Measurements from ENCODE around the gene ABTB2. TPM values are rescaled to one million over a fixed set of nuclear protein-coding genes. Genes with fewer than 3 reads are reported as not detected.

The ABTB2 gene
- total RNA-seq, 4 donors from 2014 or later = 7.1 to 9.3 (median 7.7) TPM

DNA sequence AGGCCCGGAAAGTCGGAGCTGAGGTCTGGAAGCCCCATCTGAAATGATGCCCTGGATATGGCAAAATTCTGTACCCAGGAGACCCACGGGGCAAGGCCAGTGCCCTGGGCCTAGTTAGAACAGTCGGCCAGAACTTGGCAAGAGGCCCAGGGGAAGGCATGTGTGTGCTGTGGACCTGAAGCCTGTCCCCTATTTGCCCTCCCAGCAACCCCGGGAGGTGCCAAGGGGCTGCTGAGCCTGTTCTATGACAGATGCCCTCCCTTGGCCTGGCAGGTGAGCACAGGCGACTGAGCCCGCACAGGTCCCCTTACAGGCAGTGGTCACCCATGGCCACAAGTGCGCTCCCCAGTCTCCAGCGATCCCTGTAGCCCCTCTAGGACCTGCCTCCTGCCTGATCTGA is 200.6 kb downstream of the ABTB2 start:
- Histone ChIP-seq H3K27ac (no peak overlapping the region), H3K9me3 (no peaks in the 10 kb centered on the region), H3K27me3 (no peaks in the 10 kb centered on the region), H3K36me3 (peaks cover 0 to 90% (median 0%) of the 10 kb centered on the region in 3 donors), H3K4me3 (no peak overlapping the region), H3K4me1 (peaks cover 0 to 12% (median 0%) of the 10 kb centered on the region in 4 donors)
- WGBS, 2 donors = 60 to 92% methylated on average over 2 to 9 of the region's 9 CpGs
- DNase-seq (ENCODE audit: low spot score in 2 of 2) = no peak
- TF ChIP-seq CTCF (IDR thresholded peaks at IDR 0.05) (no peak), POLR2A (IDR thresholded peaks at IDR 0.05) (no peak), EP300 (IDR thresholded peaks at IDR 0.05) (no peak)

- Histone ChIP-seq H3K9me3 (no peaks in the 10 kb centered on the region), H3K27ac (peak overlapping the region in 1 of 4 donors; percentile 37), H3K4me1 (peaks cover 0 to 19% (median 0%) of the 10 kb centered on the region in 4 donors), H3K27me3 (no peaks in the 10 kb centered on the region), H3K4me3 (no peak overlapping the region), H3K36me3 (peaks cover 0 to 89% (median 0%) of the 10 kb centered on the region in 3 donors)
- WGBS, 2 donors = 50 to 60% methylated on average over 1 to 2 of the region's 2 CpGs
- DNase-seq (ENCODE audit: low spot score in 2 of 2) = no peak
- TF ChIP-seq POLR2A (IDR thresholded peaks at IDR 0.05) (no peak), EP300 (IDR thresholded peaks at IDR 0.05) (no peak), CTCF (IDR thresholded peaks at IDR 0.05) (no peak)
These were observed 202.1 kb downstream of the ABTB2 start for GRCh38 chr11:34155757-34156062.

GRCh38 chr11:34155057-34155756 is 202.6 kb downstream of the ABTB2 start:
- Histone ChIP-seq H3K4me3 (no peak overlapping the region), H3K9me3 (no peaks in the 10 kb centered on the region), H3K27ac (peak overlapping the region in 1 of 4 donors; percentile 37), H3K4me1 (peaks cover 0 to 24% (median 2%) of the 10 kb centered on the region in 4 donors), H3K36me3 (peaks cover 0 to 89% (median 0%) of the 10 kb centered on the region in 3 donors), H3K27me3 (no peaks in the 10 kb centered on the region)
- no peak for TF ChIP-seq EP300 (IDR thresholded peaks at IDR 0.05)
- TF ChIP-seq POLR2A (IDR thresholded peaks at IDR 0.05) = no peak
- no peak for TF ChIP-seq CTCF (IDR thresholded peaks at IDR 0.05)
- no peak for DNase-seq (ENCODE audit: low spot score in 2 of 2)
- WGBS, 2 donors = 67 to 80% methylated on average over 11 to 15 of the region's 15 CpGs

- Histone ChIP-seq H3K27me3 (no peaks in the 10 kb centered on the region), H3K4me1 (peaks cover 0 to 28% (median 3%) of the 10 kb centered on the region in 4 donors), H3K9me3 (no peaks in the 10 kb centered on the region), H3K4me3 (no peak overlapping the region), H3K36me3 (peaks cover 0 to 89% (median 0%) of the 10 kb centered on the region in 3 donors), H3K27ac (no peak overlapping the region)
- no peak for DNase-seq (ENCODE audit: low spot score in 2 of 2)
- 77 to 88% methylated on average over 10 to 11 of the region's 16 CpGs for WGBS, 2 donors
- TF ChIP-seq EP300 (IDR thresholded peaks at IDR 0.05) (no peak), POLR2A (IDR thresholded peaks at IDR 0.05) (no peak), CTCF (IDR thresholded peaks at IDR 0.05) (no peak)
These were observed 203.5 kb downstream of the ABTB2 start for GRCh38 chr11:34154059-34154875.

All from tibial nerve (tissue), 4 donors.